Stimulated activated memory B cell treated with anti-CD40 and anti-IgM and Interleukin-4, amounts not matched to agents 10 μg/mL and 1 μg/mL and 100 μg/mL, for 72 hours (primary cell): ENCODE data around the gene CLDN5.

ENCODE experiments used
- ATAC-seq: fragments of 150-1000 bp; cut with Tn5 transposase; 2 replicates; pipeline ENCODE4 v1.10.0; 2021
- H3K27ac Mint-ChIP-seq: one replicate; pipeline ENCODE4 v1.8.0; 2022; ENCODE audit warnings: mild to moderate bottlenecking, mixed read lengths
- H3K27me3 Mint-ChIP-seq: one replicate; pipeline ENCODE4 v1.8.0; 2022; ENCODE audit warnings: mixed read lengths
- H3K36me3 Mint-ChIP-seq: one replicate; pipeline ENCODE4 v1.8.0; 2022; ENCODE audit warnings: mixed read lengths
- H3K4me1 Mint-ChIP-seq: one replicate; pipeline ENCODE4 v1.8.0; 2022; ENCODE audit warnings: mixed read lengths
- H3K4me3 Mint-ChIP-seq: one replicate; pipeline ENCODE4 v1.8.0; 2022; ENCODE audit warnings: mild to moderate bottlenecking, moderate library complexity, mixed read lengths
- H3K9me3 Mint-ChIP-seq: one replicate; pipeline ENCODE4 v1.8.0; 2022; ENCODE audit warnings: mixed read lengths

The CLDN5 gene

DNA sequence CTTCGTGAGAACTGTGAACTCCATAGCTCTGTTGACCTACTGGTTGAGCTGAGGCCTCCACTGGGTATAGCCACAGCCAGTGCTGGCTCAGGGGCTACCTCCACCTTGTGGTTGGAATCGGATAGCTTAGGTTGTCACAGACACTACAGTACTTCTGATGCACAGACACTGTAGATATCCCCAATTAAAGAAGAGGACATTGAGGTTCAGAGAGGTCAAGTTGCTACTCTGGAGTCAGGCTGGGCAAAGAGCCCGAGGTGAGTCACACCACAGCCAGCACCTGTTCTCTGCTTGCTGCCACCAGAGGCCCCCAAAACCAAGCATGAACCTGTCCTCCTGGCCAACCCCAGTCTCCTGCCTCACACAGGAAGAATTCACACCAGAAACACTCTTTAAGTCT, 50.6 kb downstream of the CLDN5 start:
- H3K27me3 Mint-ChIP-seq: no peaks in the 10 kb centered on the region
- H3K4me3 Mint-ChIP-seq: no peak overlapping the region
- peaks cover 26% of the 10 kb centered on the region for H3K4me1 Mint-ChIP-seq
- H3K36me3 Mint-ChIP-seq: peaks cover 47% of the 10 kb centered on the region
- H3K27ac Mint-ChIP-seq: no peak overlapping the region
- ATAC-seq: no peak
- no peaks in the 10 kb centered on the region for H3K9me3 Mint-ChIP-seq
